Liver (tissue), 3 donors: Measurements from ENCODE around the gene BAIAP3.

Experiments
- CTCF ChIP-seq: fragments of 150-350 bp; IDR thresholded peaks from 2 replicates; pipeline ENCODE4 v1.5.1; 2017; ENCODE audit warnings: improper control_type of control experiment, low read depth, low read length; ENCODE audit not compliant: missing input control
- JUND ChIP-seq, 2 donors: IDR thresholded peaks; 2 replicates each; pipeline ENCODE4 v1.6.1; 2016; ENCODE audit warnings: antibody characterized with exemption in 2 of 2
- RAD21 ChIP-seq, 2 donors: IDR thresholded peaks; 2 replicates each; pipeline ENCODE4 v1.6.1; 2016; ENCODE audit warnings: antibody characterized with exemption in 2 of 2, mild to moderate bottlenecking in 2 of 2
- TAF1 ChIP-seq: conservative IDR thresholded peaks from 2 replicates; pipeline ENCODE4 v1.6.1; 2016; ENCODE audit warnings: antibody characterized with exemption, mild to moderate bottlenecking
- TF ChIP-seq, protein P1 (sequence below): IDR thresholded peaks from 2 replicates; pipeline ENCODE4 v1.6.1; 2016; ENCODE audit warnings: antibody characterized with exemption
- TF ChIP-seq, protein P2 (sequence below): IDR thresholded peaks from 2 replicates; pipeline ENCODE4 v1.6.1; 2016; ENCODE audit warnings: antibody characterized with exemption, mild to moderate bottlenecking
- donor health status: healthy.
- donor health status: healthy.

DNA sequence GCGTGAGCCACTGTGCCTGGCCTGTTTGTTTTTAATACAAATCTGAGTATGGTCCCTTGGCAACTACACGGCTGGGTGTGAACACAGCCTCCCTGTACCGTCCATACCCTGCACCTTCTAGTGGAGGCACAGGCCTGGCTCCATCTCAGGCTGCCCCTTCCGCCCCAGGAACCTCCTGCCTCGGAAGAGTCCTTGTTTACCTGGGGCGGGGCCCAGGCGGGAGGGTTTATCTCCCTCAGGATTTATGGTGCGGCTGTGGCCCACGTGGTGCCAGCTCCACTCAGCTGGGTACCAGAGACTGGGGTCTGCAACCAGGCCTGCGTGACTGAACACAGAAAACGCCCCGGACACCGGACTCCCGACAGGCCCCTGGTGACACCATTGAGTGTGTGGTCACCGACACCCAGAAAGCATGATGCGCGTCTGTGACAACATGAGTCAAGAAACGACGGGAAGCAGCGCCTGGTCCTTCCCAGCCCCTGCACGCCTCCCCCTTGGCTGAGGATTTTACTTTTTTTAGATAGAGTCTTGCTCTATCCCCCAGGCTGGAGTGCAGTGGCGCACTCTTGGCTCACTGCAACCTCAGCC is 62.1 kb downstream of the BAIAP3 start:
- TF ChIP-seq JUND (IDR thresholded peaks at IDR 0.05) (no peak), CTCF (no peak), RAD21 (IDR thresholded peaks at IDR 0.05) (no peak), TAF1 (no peak)
- TF ChIP-seq, protein P1, sequence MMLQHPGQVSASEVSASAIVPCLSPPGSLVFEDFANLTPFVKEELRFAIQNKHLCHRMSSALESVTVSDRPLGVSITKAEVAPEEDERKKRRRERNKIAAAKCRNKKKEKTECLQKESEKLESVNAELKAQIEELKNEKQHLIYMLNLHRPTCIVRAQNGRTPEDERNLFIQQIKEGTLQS = no peak
- TF ChIP-seq, protein P2, sequence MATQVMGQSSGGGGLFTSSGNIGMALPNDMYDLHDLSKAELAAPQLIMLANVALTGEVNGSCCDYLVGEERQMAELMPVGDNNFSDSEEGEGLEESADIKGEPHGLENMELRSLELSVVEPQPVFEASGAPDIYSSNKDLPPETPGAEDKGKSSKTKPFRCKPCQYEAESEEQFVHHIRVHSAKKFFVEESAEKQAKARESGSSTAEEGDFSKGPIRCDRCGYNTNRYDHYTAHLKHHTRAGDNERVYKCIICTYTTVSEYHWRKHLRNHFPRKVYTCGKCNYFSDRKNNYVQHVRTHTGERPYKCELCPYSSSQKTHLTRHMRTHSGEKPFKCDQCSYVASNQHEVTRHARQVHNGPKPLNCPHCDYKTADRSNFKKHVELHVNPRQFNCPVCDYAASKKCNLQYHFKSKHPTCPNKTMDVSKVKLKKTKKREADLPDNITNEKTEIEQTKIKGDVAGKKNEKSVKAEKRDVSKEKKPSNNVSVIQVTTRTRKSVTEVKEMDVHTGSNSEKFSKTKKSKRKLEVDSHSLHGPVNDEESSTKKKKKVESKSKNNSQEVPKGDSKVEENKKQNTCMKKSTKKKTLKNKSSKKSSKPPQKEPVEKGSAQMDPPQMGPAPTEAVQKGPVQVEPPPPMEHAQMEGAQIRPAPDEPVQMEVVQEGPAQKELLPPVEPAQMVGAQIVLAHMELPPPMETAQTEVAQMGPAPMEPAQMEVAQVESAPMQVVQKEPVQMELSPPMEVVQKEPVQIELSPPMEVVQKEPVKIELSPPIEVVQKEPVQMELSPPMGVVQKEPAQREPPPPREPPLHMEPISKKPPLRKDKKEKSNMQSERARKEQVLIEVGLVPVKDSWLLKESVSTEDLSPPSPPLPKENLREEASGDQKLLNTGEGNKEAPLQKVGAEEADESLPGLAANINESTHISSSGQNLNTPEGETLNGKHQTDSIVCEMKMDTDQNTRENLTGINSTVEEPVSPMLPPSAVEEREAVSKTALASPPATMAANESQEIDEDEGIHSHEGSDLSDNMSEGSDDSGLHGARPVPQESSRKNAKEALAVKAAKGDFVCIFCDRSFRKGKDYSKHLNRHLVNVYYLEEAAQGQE = no peak
